BE2C (cell line): Measurements from ENCODE around the gene PATJ.

ENCODE experiments used
- DNase-seq: peaks from one replicate; pipeline ENCODE4 v3.0.0-alpha.2; 2020
- H3K27me3 ChIP-seq: fragments of 250-450 bp; sonication (Bioruptor Pico); 2 replicates; pipeline ENCODE4 v1.5.1; 2020; ENCODE audit warnings: mild to moderate bottlenecking
- H3K36me3 ChIP-seq: fragments of 250-450 bp; sonication (Bioruptor Pico); 2 replicates; pipeline ENCODE4 v1.5.1; 2020; ENCODE audit warnings: mild to moderate bottlenecking
- H3K4me1 ChIP-seq: fragments of 250-450 bp; sonication (Bioruptor Pico); 2 replicates; pipeline ENCODE4 v1.5.1; 2020
- H3K4me3 ChIP-seq: 2 replicates; pipeline ENCODE4 v1.5.1; 2011; ENCODE audit warnings: low read depth, low read length
- H3K9me3 ChIP-seq: fragments of 250-450 bp; sonication (Bioruptor Pico); 2 replicates; pipeline ENCODE4 v1.5.1; 2020
- TF ChIP-seq, protein P1 (sequence below): IDR thresholded peaks from 2 replicates; pipeline ENCODE4 v1.5.1; 2012; ENCODE audit warnings: mild to moderate bottlenecking, low read depth, low read length

The PATJ gene

GRCh38 chr1:61968869-61969268 lies 226.6 kb downstream of the PATJ start:
- H3K27me3 ChIP-seq = no peaks in the 10 kb centered on the region
- H3K4me3 ChIP-seq = no peak overlapping the region
- no peak for DNase-seq
- no peaks in the 10 kb centered on the region for H3K9me3 ChIP-seq
- TF ChIP-seq, protein P1, sequence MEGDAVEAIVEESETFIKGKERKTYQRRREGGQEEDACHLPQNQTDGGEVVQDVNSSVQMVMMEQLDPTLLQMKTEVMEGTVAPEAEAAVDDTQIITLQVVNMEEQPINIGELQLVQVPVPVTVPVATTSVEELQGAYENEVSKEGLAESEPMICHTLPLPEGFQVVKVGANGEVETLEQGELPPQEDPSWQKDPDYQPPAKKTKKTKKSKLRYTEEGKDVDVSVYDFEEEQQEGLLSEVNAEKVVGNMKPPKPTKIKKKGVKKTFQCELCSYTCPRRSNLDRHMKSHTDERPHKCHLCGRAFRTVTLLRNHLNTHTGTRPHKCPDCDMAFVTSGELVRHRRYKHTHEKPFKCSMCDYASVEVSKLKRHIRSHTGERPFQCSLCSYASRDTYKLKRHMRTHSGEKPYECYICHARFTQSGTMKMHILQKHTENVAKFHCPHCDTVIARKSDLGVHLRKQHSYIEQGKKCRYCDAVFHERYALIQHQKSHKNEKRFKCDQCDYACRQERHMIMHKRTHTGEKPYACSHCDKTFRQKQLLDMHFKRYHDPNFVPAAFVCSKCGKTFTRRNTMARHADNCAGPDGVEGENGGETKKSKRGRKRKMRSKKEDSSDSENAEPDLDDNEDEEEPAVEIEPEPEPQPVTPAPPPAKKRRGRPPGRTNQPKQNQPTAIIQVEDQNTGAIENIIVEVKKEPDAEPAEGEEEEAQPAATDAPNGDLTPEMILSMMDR = no peak
- no peaks in the 10 kb centered on the region for H3K4me1 ChIP-seq
- no peaks in the 10 kb centered on the region for H3K36me3 ChIP-seq

DNA sequence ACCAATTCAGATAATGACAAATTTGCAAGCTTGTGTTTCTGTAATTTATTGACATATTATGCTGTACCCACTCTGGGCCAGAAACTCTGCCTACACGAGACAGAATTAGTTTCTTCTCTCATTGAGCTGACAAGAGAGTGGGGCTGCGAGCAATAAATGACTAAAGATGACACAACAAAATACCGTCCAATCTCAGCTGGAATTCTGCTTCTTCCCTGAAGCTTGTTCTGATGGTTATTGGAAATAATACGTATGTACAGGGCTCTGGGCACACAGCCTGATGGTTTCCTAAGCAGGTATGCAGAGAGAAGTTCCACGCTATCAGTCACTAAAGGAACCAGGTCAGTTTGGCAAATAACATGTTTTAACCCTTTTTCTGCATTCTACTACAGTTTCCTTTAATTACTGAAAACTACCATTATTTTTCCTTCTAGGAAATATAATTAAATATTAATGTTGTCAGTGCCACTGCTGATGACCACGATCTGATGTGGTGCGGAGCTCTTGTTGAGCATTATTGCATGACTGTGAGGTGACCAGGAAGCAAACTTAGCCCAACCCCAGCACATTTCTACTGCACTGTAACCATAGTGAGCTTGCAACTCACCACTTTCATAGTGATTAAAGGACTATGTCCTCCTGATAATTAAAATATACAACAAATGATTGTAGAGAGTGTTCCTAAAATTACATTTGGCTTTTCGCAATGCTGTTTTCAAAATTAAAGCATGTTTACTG lies 231.0 kb downstream of the PATJ start:
- H3K4me1 ChIP-seq = no peaks in the 10 kb centered on the region
- H3K27me3 ChIP-seq = no peaks in the 10 kb centered on the region
- H3K36me3 ChIP-seq = no peaks in the 10 kb centered on the region
- TF ChIP-seq, protein P1 = no peak
- H3K4me3 ChIP-seq = no peak overlapping the region
- H3K9me3 ChIP-seq = no peaks in the 10 kb centered on the region
- no peak for DNase-seq

- no peaks in the 10 kb centered on the region for H3K4me1 ChIP-seq
- TF ChIP-seq, protein P1 = no peak
- no peaks in the 10 kb centered on the region for H3K9me3 ChIP-seq
- no peaks in the 10 kb centered on the region for H3K36me3 ChIP-seq
- no peaks in the 10 kb centered on the region for H3K27me3 ChIP-seq
- H3K4me3 ChIP-seq = no peak overlapping the region
- DNase-seq = no peak
Measured at GRCh38 chr1:61975638-61976037, 233.4 kb downstream of the PATJ start.

- Histone ChIP-seq H3K4me3 (no peak overlapping the region), H3K27me3 (no peaks in the 10 kb centered on the region), H3K36me3 (no peaks in the 10 kb centered on the region), H3K4me1 (no peaks in the 10 kb centered on the region), H3K9me3 (no peaks in the 10 kb centered on the region)
- DNase-seq = no peak
- TF ChIP-seq, protein P1 = no peak
Measured at GRCh38 chr1:61976566-61976965, 234.3 kb downstream of the PATJ start.

DNA sequence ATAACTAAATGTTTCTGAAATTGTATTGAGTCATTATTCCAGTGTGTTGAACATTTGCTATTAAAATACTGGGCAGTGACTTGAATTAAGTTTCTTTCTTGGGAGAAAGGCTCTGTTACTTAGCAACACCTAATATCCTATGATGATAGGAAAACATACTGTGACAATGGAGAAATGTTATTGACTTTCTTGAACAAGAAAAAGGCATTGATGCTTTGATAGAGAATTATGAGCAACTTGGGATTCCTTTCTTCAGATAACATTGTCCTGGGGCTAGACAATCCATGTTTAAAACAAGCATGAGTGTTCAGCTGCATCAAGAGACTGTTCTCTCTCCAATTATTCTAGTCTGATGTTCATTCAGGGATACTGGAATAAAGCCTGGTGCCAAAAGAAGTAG lies 236.5 kb downstream of the PATJ start:
- no peaks in the 10 kb centered on the region for H3K36me3 ChIP-seq
- H3K9me3 ChIP-seq = no peaks in the 10 kb centered on the region
- H3K4me3 ChIP-seq = no peak overlapping the region
- H3K27me3 ChIP-seq = no peaks in the 10 kb centered on the region
- DNase-seq = no peak
- H3K4me1 ChIP-seq = no peaks in the 10 kb centered on the region
- TF ChIP-seq, protein P1 = no peak

GRCh38 chr1:61979729-61980128 lies 237.4 kb downstream of the PATJ start:
- no peaks in the 10 kb centered on the region for H3K9me3 ChIP-seq
- H3K27me3 ChIP-seq = no peaks in the 10 kb centered on the region
- DNase-seq = no peak
- TF ChIP-seq, protein P1 = no peak
- H3K36me3 ChIP-seq = no peaks in the 10 kb centered on the region
- no peaks in the 10 kb centered on the region for H3K4me1 ChIP-seq
- H3K4me3 ChIP-seq = no peak overlapping the region
